ENCODE measurements around the gene CLGN. TPM values are rescaled to one million over a fixed set of nuclear protein-coding genes. Genes with fewer than 3 reads are reported as not detected.

The CLGN gene
- total and polyA plus RNA-seq, 2 of the 13 experiments (the other 11 are each of a cell fraction or from before 2014, with no cell fraction given), result 7.2 to 17.0 TPM

DNA sequence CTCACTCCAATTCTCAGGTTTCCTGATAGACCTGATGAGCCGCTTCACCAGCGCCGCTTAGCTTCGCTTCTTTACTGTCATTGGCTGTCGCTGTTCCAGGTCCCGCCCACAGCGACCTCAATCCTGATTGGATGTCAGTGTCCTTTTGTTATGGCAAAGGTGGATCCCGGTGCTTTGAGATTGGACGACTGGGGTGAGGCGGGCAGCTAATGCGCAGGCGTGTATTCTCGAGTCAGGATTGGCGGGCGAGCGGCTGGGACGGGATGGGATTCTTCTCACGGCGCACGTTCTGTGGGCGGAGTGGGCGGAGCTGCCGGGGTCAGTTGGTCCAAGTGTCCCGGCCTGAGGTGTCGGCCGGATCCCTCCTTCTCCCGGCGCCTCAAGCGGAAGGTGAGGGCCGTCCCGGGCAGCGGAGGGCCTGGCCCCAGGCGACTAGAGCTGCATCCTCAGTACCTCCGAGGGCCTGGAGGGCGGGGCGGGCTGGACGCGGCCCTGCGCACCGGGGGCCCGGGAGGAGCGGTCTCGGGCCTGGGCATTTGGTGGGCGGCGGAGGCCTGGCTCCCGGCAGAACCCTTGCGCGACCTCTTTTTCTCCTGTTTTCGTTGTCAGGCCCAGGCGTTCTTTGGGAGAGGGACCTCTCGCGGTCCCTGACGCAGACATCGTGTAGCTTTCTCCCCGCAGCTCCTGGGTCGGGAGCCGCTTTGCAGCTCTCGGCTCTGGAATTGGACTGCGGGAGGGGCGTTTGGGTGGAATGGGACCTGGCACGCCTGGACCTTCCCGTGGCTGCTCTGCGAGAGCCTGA lies 53.9 kb downstream of the CLGN start, which contains the start of gene SCOC (continued):
- TF ChIP-seq, protein P1, sequence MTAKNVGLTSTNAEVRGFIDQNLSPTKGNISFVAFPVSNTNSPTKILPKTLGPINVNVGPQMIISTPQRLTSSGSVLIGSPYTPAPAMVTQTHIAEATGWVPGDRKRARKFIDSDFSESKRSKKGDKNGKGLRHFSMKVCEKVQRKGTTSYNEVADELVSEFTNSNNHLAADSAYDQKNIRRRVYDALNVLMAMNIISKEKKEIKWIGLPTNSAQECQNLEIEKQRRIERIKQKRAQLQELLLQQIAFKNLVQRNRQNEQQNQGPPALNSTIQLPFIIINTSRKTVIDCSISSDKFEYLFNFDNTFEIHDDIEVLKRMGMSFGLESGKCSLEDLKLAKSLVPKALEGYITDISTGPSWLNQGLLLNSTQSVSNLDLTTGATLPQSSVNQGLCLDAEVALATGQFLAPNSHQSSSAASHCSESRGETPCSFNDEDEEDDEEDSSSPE (CRISPR knock-in tag; IDR thresholded peaks at IDR 0.05), result peak; percentile 68
- peak; percentile 76; the same call in 1 of the 2 replicates for TF ChIP-seq ZSCAN29 (CRISPR knock-in tag; conservative IDR thresholded peaks at IDR 0.05)
- 0 out of 2 replicates have a peak, but pooled peaks have one; percentile 35 for TF ChIP-seq ZNF549 (CRISPR knock-in tag; IDR thresholded peaks at IDR 0.05)
- TF ChIP-seq SP140L (CRISPR knock-in tag; IDR thresholded peaks at IDR 0.05; ENCODE audit: borderline replicate concordance), result no peak; the same call in 1 of the 2 replicates
- TF ChIP-seq, protein P2, sequence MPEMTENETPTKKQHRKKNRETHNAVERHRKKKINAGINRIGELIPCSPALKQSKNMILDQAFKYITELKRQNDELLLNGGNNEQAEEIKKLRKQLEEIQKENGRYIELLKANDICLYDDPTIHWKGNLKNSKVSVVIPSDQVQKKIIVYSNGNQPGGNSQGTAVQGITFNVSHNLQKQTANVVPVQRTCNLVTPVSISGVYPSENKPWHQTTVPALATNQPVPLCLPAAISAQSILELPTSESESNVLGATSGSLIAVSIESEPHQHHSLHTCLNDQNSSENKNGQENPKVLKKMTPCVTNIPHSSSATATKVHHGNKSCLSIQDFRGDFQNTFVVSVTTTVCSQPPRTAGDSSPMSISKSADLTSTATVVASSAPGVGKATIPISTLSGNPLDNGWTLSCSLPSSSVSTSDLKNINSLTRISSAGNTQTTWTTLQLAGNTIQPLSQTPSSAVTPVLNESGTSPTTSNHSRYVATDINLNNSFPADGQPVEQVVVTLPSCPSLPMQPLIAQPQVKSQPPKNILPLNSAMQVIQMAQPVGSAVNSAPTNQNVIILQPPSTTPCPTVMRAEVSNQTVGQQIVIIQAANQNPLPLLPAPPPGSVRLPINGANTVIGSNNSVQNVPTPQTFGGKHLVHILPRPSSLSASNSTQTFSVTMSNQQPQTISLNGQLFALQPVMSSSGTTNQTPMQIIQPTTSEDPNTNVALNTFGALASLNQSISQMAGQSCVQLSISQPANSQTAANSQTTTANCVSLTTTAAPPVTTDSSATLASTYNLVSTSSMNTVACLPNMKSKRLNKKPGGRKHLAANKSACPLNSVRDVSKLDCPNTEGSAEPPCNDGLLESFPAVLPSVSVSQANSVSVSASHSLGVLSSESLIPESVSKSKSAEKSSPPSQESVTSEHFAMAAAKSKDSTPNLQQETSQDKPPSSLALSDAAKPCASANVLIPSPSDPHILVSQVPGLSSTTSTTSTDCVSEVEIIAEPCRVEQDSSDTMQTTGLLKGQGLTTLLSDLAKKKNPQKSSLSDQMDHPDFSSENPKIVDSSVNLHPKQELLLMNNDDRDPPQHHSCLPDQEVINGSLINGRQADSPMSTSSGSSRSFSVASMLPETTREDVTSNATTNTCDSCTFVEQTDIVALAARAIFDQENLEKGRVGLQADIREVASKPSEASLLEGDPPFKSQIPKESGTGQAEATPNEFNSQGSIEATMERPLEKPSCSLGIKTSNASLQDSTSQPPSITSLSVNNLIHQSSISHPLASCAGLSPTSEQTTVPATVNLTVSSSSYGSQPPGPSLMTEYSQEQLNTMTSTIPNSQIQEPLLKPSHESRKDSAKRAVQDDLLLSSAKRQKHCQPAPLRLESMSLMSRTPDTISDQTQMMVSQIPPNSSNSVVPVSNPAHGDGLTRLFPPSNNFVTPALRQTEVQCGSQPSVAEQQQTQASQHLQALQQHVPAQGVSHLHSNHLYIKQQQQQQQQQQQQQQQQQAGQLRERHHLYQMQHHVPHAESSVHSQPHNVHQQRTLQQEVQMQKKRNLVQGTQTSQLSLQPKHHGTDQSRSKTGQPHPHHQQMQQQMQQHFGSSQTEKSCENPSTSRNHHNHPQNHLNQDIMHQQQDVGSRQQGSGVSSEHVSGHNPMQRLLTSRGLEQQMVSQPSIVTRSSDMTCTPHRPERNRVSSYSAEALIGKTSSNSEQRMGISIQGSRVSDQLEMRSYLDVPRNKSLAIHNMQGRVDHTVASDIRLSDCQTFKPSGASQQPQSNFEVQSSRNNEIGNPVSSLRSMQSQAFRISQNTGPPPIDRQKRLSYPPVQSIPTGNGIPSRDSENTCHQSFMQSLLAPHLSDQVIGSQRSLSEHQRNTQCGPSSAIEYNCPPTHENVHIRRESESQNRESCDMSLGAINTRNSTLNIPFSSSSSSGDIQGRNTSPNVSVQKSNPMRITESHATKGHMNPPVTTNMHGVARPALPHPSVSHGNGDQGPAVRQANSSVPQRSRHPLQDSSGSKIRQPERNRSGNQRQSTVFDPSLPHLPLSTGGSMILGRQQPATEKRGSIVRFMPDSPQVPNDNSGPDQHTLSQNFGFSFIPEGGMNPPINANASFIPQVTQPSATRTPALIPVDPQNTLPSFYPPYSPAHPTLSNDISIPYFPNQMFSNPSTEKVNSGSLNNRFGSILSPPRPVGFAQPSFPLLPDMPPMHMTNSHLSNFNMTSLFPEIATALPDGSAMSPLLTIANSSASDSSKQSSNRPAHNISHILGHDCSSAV (CRISPR knock-in tag; IDR thresholded peaks at IDR 0.05; ENCODE audit: borderline replicate concordance), result peak; percentile 40; the same call in 1 of the 2 replicates
- TF ChIP-seq, protein P3, sequence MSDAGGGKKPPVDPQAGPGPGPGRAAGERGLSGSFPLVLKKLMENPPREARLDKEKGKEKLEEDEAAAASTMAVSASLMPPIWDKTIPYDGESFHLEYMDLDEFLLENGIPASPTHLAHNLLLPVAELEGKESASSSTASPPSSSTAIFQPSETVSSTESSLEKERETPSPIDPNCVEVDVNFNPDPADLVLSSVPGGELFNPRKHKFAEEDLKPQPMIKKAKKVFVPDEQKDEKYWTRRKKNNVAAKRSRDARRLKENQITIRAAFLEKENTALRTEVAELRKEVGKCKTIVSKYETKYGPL (CRISPR knock-in tag; IDR thresholded peaks at IDR 0.05), result peak; percentile 64; the same call in 1 of the 2 replicates
- peak; percentile 83 for TF ChIP-seq RFXAP (CRISPR knock-in tag; IDR thresholded peaks at IDR 0.05; ENCODE audit: borderline replicate concordance)
- TF ChIP-seq KLF15 (CRISPR knock-in tag; IDR thresholded peaks at IDR 0.05; ENCODE audit: borderline replicate concordance), result peak; percentile 60; the same call in 1 of the 2 replicates
- TF ChIP-seq SKI (IDR thresholded peaks at IDR 0.05; ENCODE audit: partially characterized antibody), result peak; percentile 25
- 0 out of 2 replicates have a peak, but pooled peaks have one; percentile 9 for TF ChIP-seq ZNF7 (CRISPR knock-in tag; IDR thresholded peaks at IDR 0.05)
- peak; percentile 19 for TF ChIP-seq YY1 (IDR thresholded peaks at IDR 0.05; ENCODE audit: insufficient read depth, insufficient replicate concordance, low read depth, low read length)
- TF ChIP-seq ZFP37 (CRISPR knock-in tag; IDR thresholded peaks at IDR 0.05; ENCODE audit: borderline replicate concordance), result 0 out of 2 replicates have a peak, but pooled peaks have one; percentile 53
- TF ChIP-seq ZNF224 (CRISPR knock-in tag; IDR thresholded peaks at IDR 0.05), result peak; percentile 96
- peak; percentile 83 for TF ChIP-seq SPEN (CRISPR knock-in tag; IDR thresholded peaks at IDR 0.05; ENCODE audit: low read depth)
- peak; percentile 82 for TF ChIP-seq BRCA1 (CRISPR knock-in tag; IDR thresholded peaks at IDR 0.05)
